Measurements from ENCODE around the gene THAP8. TPM values are rescaled to one million over a fixed set of nuclear protein-coding genes. Genes with fewer than 3 reads are reported as not detected.

THAP8 gene
- total and polyA plus RNA-seq, 2 of the 8 experiments (the other 6 are each of a cell fraction or from before 2014, with no cell fraction given), result 6.0 to 11.1 TPM

DNA sequence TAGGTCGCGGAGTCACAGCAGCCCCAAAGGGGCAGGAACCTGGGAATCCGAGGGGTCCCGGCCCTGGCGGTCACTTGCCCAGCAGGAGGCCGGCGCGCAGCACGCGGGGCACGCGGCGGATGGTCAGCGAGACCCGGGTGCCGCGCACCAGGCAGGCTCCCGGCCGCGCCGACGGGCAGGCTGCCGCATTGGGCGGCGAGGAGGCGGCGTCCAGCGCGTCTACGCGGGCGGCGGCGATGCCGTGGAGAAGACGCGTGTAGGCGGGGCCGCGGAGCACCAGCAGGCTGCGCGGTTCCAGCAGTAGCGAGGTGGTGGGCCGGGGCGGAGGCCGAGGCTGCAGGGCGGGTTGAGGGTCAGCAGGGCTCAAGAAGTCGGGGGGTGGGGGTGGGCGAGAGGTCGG lies 44.9 kb downstream of the THAP8 start (continued):
- TF ChIP-seq, protein P1, sequence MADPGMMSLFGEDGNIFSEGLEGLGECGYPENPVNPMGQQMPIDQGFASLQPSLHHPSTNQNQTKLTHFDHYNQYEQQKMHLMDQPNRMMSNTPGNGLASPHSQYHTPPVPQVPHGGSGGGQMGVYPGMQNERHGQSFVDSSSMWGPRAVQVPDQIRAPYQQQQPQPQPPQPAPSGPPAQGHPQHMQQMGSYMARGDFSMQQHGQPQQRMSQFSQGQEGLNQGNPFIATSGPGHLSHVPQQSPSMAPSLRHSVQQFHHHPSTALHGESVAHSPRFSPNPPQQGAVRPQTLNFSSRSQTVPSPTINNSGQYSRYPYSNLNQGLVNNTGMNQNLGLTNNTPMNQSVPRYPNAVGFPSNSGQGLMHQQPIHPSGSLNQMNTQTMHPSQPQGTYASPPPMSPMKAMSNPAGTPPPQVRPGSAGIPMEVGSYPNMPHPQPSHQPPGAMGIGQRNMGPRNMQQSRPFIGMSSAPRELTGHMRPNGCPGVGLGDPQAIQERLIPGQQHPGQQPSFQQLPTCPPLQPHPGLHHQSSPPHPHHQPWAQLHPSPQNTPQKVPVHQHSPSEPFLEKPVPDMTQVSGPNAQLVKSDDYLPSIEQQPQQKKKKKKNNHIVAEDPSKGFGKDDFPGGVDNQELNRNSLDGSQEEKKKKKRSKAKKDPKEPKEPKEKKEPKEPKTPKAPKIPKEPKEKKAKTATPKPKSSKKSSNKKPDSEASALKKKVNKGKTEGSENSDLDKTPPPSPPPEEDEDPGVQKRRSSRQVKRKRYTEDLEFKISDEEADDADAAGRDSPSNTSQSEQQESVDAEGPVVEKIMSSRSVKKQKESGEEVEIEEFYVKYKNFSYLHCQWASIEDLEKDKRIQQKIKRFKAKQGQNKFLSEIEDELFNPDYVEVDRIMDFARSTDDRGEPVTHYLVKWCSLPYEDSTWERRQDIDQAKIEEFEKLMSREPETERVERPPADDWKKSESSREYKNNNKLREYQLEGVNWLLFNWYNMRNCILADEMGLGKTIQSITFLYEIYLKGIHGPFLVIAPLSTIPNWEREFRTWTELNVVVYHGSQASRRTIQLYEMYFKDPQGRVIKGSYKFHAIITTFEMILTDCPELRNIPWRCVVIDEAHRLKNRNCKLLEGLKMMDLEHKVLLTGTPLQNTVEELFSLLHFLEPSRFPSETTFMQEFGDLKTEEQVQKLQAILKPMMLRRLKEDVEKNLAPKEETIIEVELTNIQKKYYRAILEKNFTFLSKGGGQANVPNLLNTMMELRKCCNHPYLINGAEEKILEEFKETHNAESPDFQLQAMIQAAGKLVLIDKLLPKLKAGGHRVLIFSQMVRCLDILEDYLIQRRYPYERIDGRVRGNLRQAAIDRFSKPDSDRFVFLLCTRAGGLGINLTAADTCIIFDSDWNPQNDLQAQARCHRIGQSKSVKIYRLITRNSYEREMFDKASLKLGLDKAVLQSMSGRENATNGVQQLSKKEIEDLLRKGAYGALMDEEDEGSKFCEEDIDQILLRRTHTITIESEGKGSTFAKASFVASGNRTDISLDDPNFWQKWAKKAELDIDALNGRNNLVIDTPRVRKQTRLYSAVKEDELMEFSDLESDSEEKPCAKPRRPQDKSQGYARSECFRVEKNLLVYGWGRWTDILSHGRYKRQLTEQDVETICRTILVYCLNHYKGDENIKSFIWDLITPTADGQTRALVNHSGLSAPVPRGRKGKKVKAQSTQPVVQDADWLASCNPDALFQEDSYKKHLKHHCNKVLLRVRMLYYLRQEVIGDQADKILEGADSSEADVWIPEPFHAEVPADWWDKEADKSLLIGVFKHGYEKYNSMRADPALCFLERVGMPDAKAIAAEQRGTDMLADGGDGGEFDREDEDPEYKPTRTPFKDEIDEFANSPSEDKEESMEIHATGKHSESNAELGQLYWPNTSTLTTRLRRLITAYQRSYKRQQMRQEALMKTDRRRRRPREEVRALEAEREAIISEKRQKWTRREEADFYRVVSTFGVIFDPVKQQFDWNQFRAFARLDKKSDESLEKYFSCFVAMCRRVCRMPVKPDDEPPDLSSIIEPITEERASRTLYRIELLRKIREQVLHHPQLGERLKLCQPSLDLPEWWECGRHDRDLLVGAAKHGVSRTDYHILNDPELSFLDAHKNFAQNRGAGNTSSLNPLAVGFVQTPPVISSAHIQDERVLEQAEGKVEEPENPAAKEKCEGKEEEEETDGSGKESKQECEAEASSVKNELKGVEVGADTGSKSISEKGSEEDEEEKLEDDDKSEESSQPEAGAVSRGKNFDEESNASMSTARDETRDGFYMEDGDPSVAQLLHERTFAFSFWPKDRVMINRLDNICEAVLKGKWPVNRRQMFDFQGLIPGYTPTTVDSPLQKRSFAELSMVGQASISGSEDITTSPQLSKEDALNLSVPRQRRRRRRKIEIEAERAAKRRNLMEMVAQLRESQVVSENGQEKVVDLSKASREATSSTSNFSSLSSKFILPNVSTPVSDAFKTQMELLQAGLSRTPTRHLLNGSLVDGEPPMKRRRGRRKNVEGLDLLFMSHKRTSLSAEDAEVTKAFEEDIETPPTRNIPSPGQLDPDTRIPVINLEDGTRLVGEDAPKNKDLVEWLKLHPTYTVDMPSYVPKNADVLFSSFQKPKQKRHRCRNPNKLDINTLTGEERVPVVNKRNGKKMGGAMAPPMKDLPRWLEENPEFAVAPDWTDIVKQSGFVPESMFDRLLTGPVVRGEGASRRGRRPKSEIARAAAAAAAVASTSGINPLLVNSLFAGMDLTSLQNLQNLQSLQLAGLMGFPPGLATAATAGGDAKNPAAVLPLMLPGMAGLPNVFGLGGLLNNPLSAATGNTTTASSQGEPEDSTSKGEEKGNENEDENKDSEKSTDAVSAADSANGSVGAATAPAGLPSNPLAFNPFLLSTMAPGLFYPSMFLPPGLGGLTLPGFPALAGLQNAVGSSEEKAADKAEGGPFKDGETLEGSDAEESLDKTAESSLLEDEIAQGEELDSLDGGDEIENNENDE (IDR thresholded peaks at IDR 0.05; ENCODE audit: insufficient replicate concordance, low read length), result no peak
- TF ChIP-seq CHD2 (IDR thresholded peaks at IDR 0.05; ENCODE audit: low read length) (no peak), EZH2 (IDR thresholded peaks at IDR 0.05; ENCODE audit: low read depth, low read length, severe bottlenecking) (no peak), BRCA1 (IDR thresholded peaks at IDR 0.05; ENCODE audit: low read depth, low read length) (no peak), TAF1 (IDR thresholded peaks at IDR 0.05; ENCODE audit: low read depth, low read length) (peak; percentile 25; the same call in 1 of the 2 replicates), ZNF274 (IDR thresholded peaks at IDR 0.05; ENCODE audit: borderline replicate concordance, extremely low read depth, low read length) (no peak), CHD1 (IDR thresholded peaks at IDR 0.05; ENCODE audit: low read depth, low read length) (no peak), GABPA (IDR thresholded peaks at IDR 0.05; ENCODE audit: borderline replicate concordance, insufficient read depth, low read length) (no peak; the same call in 1 of the 2 replicates), ASH2L (IDR thresholded peaks at IDR 0.05; ENCODE audit: low read length) (peak; percentile 15), YY1 (IDR thresholded peaks at IDR 0.05; ENCODE audit: low read depth, low read length) (no peak)
- TF ChIP-seq, protein P2, sequence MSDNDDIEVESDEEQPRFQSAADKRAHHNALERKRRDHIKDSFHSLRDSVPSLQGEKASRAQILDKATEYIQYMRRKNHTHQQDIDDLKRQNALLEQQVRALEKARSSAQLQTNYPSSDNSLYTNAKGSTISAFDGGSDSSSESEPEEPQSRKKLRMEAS (IDR thresholded peaks at IDR 0.05), result peak; percentile 57; the same call in 1 of the 2 replicates

All from H1 (cell line).